SK-N-SH treated with all-trans-retinoic acid at 6 μM for 48 hours (cell line): Measurements from ENCODE around the gene UQCRH.
A peak's percentile ranks its signal among the peaks of the same experiment; 100 is the strongest.

Experiments
- ATAC-seq: fragments of 200-7000 bp; cut with Tn5 transposase; 3 replicates; pipeline ENCODE4 v1.9.1; 2020; ENCODE audit warnings: mild to moderate bottlenecking, moderate library complexity
- ARNTL ChIP-seq: fragments of 450-650 bp; formaldehyde crosslinking; IDR thresholded peaks from 2 replicates; pipeline ENCODE4 v1.5.0; 2020; ENCODE audit warnings: low read depth, mild to moderate bottlenecking, moderate library complexity, borderline replicate concordance
- BACH2 ChIP-seq: fragments of 250-450 bp; sonication (Bioruptor Pico); IDR thresholded peaks from 2 replicates; pipeline ENCODE4 v1.9.0; 2021; ENCODE audit warnings: mild to moderate bottlenecking, borderline replicate concordance
- CREB5 ChIP-seq: fragments of 250-450 bp; sonication (Bioruptor Pico); IDR thresholded peaks from 2 replicates; pipeline ENCODE4 v1.5.1; 2020; ENCODE audit warnings: low read depth, mild to moderate bottlenecking, moderate library complexity
- ESRRG ChIP-seq: fragments of 250-450 bp; sonication (Bioruptor Pico); IDR thresholded peaks from 2 replicates; pipeline ENCODE4 v1.6.1; 2021; ENCODE audit warnings: mild to moderate bottlenecking
- GLIS3 ChIP-seq: fragments of 250-450 bp; sonication (Bioruptor Pico); IDR thresholded peaks from 2 replicates; pipeline ENCODE4 v1.5.0; 2020; ENCODE audit warnings: mild to moderate bottlenecking, moderate library complexity
- ISL1 ChIP-seq: fragments of 250-450 bp; sonication (Bioruptor Pico); IDR thresholded peaks from 2 replicates; pipeline ENCODE4 v2.1.2; 2022; ENCODE audit warnings: mild to moderate bottlenecking, moderate library complexity
- OSR1 ChIP-seq: fragments of 250-450 bp; sonication (Bioruptor Pico); IDR thresholded peaks from 2 replicates; pipeline ENCODE4 v1.8.0; 2022; ENCODE audit warnings: moderate library complexity, mild to moderate bottlenecking, inconsistent platforms
- PATZ1 ChIP-seq: fragments of 250-450 bp; sonication (Bioruptor Pico); IDR thresholded peaks from 2 replicates; pipeline ENCODE4 v1.8.0; 2020; ENCODE audit warnings: mild to moderate bottlenecking, moderate library complexity, borderline replicate concordance
- POU6F1 ChIP-seq: fragments of 250-450 bp; sonication (Bioruptor Pico); IDR thresholded peaks from 2 replicates; pipeline ENCODE4 v1.8.0; 2021; ENCODE audit warnings: low read depth, mild to moderate bottlenecking, moderate library complexity, borderline replicate concordance
- PPARA ChIP-seq: fragments of 250-450 bp; sonication (Bioruptor Pico); IDR thresholded peaks from 2 replicates; pipeline ENCODE4 v1.5.0; 2020; ENCODE audit warnings: mild to moderate bottlenecking, borderline replicate concordance
- RARB ChIP-seq: fragments of 250-450 bp; sonication (Bioruptor Pico); IDR thresholded peaks from 2 replicates; pipeline ENCODE4 v1.8.0; 2021; ENCODE audit warnings: mild to moderate bottlenecking, moderate library complexity
- TCF4 ChIP-seq: fragments of 250-450 bp; sonication (Bioruptor Pico); IDR thresholded peaks from 2 replicates; pipeline ENCODE4 v1.8.0; 2021; ENCODE audit warnings: mild to moderate bottlenecking, moderate library complexity, borderline replicate concordance
- TOX ChIP-seq: fragments of 250-450 bp; sonication (Bioruptor Pico); IDR thresholded peaks from 2 replicates; pipeline ENCODE4 v1.8.0; 2021; ENCODE audit warnings: mild to moderate bottlenecking, moderate library complexity, borderline replicate concordance
- TSHZ2 ChIP-seq: fragments of 250-450 bp; sonication (Bioruptor Pico); IDR thresholded peaks from 2 replicates; pipeline ENCODE4 v1.5.0; 2020; ENCODE audit warnings: mild to moderate bottlenecking, moderate library complexity
- ZC3H10 ChIP-seq: fragments of 250-450 bp; sonication (Bioruptor Pico); IDR thresholded peaks from 2 replicates; pipeline ENCODE4 v1.5.1; 2021; ENCODE audit warnings: mild to moderate bottlenecking, moderate library complexity
- ZFP3 ChIP-seq: fragments of 250-450 bp; sonication (Bioruptor Pico); IDR thresholded peaks from 2 replicates; pipeline ENCODE4 v1.5.0; 2020; ENCODE audit warnings: mild to moderate bottlenecking, moderate library complexity
- ZFP30 ChIP-seq: fragments of 450-650 bp; formaldehyde crosslinking; IDR thresholded peaks from 2 replicates; pipeline ENCODE4 v1.5.0; 2022; ENCODE audit warnings: mild to moderate bottlenecking, moderate library complexity
- ZNF565 ChIP-seq: fragments of 450-650 bp; formaldehyde crosslinking; conservative IDR thresholded peaks from 2 replicates; pipeline ENCODE4 v1.5.0; 2020; ENCODE audit warnings: low read depth, mild to moderate bottlenecking, moderate library complexity
- ZNF70 ChIP-seq: fragments of 450-650 bp; formaldehyde crosslinking; IDR thresholded peaks from 2 replicates; pipeline ENCODE4 v1.5.0; 2020; ENCODE audit warnings: mild to moderate bottlenecking, moderate library complexity

Gene UQCRH

GRCh38 chr1:46303038-46303871 is at the start of gene UQCRH, which contains the start of gene LRRC41:
UQCRH (plus strand) TSS chr1:46303698; CDS start chr1:46303767, 69 bp downstream.
LRRC41 (minus strand) TSS chr1:46303616; CDS start chr1:46303322, 294 bp downstream.
- ATAC-seq, result peak; percentile 83
- TF ChIP-seq PATZ1 (CRISPR knock-in tag), result no peak
- peak; percentile 48; the same call in 1 of the 2 replicates for TF ChIP-seq ZFP3 (CRISPR knock-in tag)
- peak; percentile 64 for TF ChIP-seq ZNF70 (CRISPR knock-in tag)
- no peak for TF ChIP-seq BACH2 (CRISPR knock-in tag)
- TF ChIP-seq ESRRG (CRISPR knock-in tag), result no peak
- no peak for TF ChIP-seq ISL1 (CRISPR knock-in tag)
- no peak for TF ChIP-seq TCF4 (CRISPR knock-in tag)
- TF ChIP-seq GLIS3 (CRISPR knock-in tag), result no peak
- no peak for TF ChIP-seq CREB5 (CRISPR knock-in tag)
- TF ChIP-seq TSHZ2, result no peak
- no peak for TF ChIP-seq ZNF565
- TF ChIP-seq PPARA, result no peak

- TF ChIP-seq BACH2 (CRISPR knock-in tag) (no peak), ZC3H10 (CRISPR knock-in tag) (no peak), RARB (CRISPR knock-in tag) (no peak), TOX (CRISPR knock-in tag) (no peak), PATZ1 (CRISPR knock-in tag) (no peak), ARNTL (CRISPR knock-in tag) (no peak), OSR1 (CRISPR knock-in tag) (no peak), ESRRG (CRISPR knock-in tag) (no peak), POU6F1 (no peak), ISL1 (CRISPR knock-in tag) (no peak), ZFP30 (CRISPR knock-in tag) (no peak), TCF4 (CRISPR knock-in tag) (no peak), ZFP3 (CRISPR knock-in tag) (no peak)
- TF ChIP-seq, all 23 proteins: peak for 0
- ATAC-seq, result no peak
Observed at GRCh38 chr1:46254668-46255067, 48.8 kb upstream of the UQCRH start.

- no peak for ATAC-seq
- TF ChIP-seq TOX (CRISPR knock-in tag), result no peak
- TF ChIP-seq ESRRG (CRISPR knock-in tag), result no peak
- TF ChIP-seq ZNF70 (CRISPR knock-in tag), result no peak
- TF ChIP-seq ZFP3 (CRISPR knock-in tag), result no peak
- no peak for TF ChIP-seq ISL1 (CRISPR knock-in tag)
- no peak for TF ChIP-seq ARNTL (CRISPR knock-in tag)
Observed at GRCh38 chr1:46256523-46256922, 47.0 kb upstream of the UQCRH start.
